ENCODE data around the gene EIF4G1.

DNA sequence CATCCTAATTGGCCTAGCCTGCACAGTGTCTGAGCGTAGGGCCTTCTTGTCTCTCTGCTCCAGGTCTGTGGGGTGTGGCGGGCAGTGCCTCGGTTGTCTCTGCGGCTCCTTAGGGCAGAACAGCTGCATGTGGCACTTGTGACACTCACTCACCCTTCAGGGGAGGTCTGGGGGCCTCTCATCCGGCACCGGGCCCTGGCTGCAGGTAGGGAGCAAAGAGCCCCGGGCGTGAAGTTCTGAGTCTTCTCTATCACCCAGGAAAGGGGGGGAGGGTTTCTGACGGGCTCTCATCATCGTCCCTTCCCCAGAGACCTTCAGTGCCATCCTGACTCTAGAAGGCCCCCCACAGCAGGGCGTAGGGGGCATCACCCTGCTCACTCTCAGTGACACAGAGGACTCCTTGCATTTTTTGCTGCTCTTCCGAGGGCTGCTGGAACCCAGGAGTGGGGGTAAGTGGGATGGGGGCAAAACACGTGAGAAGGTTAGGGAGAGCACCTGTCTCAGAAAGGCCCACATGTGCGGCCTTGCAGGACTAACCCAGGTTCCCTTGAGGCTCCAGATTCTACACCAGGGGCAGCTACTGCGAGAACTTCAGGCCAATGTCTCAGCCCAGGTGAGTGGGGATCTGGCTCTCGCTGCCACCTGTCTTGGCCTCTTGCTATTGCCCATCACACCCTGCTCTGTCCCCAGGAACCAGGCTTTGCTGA, 68.1 kb downstream of the EIF4G1 start:
- TF ChIP-seq, protein P1, sequence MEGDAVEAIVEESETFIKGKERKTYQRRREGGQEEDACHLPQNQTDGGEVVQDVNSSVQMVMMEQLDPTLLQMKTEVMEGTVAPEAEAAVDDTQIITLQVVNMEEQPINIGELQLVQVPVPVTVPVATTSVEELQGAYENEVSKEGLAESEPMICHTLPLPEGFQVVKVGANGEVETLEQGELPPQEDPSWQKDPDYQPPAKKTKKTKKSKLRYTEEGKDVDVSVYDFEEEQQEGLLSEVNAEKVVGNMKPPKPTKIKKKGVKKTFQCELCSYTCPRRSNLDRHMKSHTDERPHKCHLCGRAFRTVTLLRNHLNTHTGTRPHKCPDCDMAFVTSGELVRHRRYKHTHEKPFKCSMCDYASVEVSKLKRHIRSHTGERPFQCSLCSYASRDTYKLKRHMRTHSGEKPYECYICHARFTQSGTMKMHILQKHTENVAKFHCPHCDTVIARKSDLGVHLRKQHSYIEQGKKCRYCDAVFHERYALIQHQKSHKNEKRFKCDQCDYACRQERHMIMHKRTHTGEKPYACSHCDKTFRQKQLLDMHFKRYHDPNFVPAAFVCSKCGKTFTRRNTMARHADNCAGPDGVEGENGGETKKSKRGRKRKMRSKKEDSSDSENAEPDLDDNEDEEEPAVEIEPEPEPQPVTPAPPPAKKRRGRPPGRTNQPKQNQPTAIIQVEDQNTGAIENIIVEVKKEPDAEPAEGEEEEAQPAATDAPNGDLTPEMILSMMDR (IDR thresholded peaks at IDR 0.05; ENCODE audit: low read depth, low read length, poor library complexity, severe bottlenecking): no peak
- no peak for TF ChIP-seq EZH2phosphoT487 (IDR thresholded peaks at IDR 0.05; ENCODE audit: borderline replicate concordance, low read length)
